ENCODE results near the gene CD86. TPM values are rescaled to one million over a fixed set of nuclear protein-coding genes. Genes with fewer than 3 reads are reported as not detected.

CD86 gene
- total RNA-seq, 1 experiment from 2014 or later: not detected

DNA sequence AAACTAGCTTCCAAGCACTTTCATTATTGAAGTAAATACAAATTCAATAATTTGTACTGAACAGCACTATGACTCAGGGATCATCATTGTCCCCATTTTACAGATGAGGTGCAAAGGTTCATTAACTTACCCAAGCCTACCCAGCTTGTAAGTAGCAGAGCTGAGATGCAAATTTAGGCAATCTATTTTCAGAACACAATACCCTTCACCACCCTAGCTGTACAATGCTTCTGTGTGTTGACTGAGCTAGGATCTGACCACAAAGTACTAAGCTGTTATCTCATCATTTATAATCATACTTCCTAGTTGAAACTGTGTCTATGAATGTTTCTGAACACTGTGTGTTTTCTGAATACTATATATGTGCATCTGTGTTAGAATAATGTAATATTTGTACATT, 29.9 kb upstream of the CD86 start:
- ChIA-PET POLR2A (no interaction called here), CTCF (no interaction called here), RAD21 (ENCODE audit: low non-redundant PET in 1 of 2, low total read pairs in 2 of 2, uncharacterized antibody in 2 of 2, unreplicated experiment in 2 of 2) (no interaction called here)
- Histone ChIP-seq H3K4me2 (ENCODE audit: low read length) (no peak overlapping the region), H2AFZ (ENCODE audit: low read depth, low read length, poor library complexity, severe bottlenecking) (no peak overlapping the region), H4K20me1 (ENCODE audit: insufficient read depth) (no peaks in the 10 kb centered on the region), H3K4me1 (ENCODE audit: control insufficient read depth in 1 of 2, insufficient read depth in 2 of 2, low read length in 2 of 2) (peaks cover 0 to 14% of the 10 kb centered on the region in 2 experiments; a peak in 2 of 4 replicates), H3K9me2 (ENCODE audit: insufficient read depth) (no peaks in the 10 kb centered on the region; the same call in 1 of the 2 replicates), H3K79me2 (ENCODE audit: insufficient read depth, low read length) (no peaks in the 10 kb centered on the region), H3K27me3 (ENCODE audit: insufficient read depth, low read length) (no peaks in the 10 kb centered on the region), H3K27ac (ENCODE audit: low read depth, low read length) (no peak overlapping the region), H3K9me3 (ENCODE audit: control insufficient read depth in 1 of 2, insufficient read depth in 1 of 2, low read depth in 1 of 2, low read length in 2 of 2) (no peaks in the 10 kb centered on the region), H3K9ac (ENCODE audit: low read length) (no peak overlapping the region), H3K4me3 (replicated peaks in 1 of 2; ENCODE audit: low read depth in 1 of 2, low read length in 2 of 2) (no peak overlapping the region), H3K36me3 (ENCODE audit: control insufficient read depth in 1 of 2, insufficient read depth in 2 of 2, low read length in 2 of 2) (no peaks in the 10 kb centered on the region)
- no peak for DNase-seq (ENCODE audit: low read depth, low spot score)
- TF ChIP-seq YY1 (IDR thresholded peaks at IDR 0.05; ENCODE audit: extremely low read depth, insufficient replicate concordance, low read depth, low read length) (no peak), CBX3 (IDR thresholded peaks at IDR 0.05; ENCODE audit: low read depth) (no peak), JUND (IDR thresholded peaks at IDR 0.05) (no peak)
- intact Hi-C loops (cut with micrococcal nuclease): no loop called here
- no TSS peak for BruUV-seq (replicated peaks)
- ATAC-seq: no peak

DNA sequence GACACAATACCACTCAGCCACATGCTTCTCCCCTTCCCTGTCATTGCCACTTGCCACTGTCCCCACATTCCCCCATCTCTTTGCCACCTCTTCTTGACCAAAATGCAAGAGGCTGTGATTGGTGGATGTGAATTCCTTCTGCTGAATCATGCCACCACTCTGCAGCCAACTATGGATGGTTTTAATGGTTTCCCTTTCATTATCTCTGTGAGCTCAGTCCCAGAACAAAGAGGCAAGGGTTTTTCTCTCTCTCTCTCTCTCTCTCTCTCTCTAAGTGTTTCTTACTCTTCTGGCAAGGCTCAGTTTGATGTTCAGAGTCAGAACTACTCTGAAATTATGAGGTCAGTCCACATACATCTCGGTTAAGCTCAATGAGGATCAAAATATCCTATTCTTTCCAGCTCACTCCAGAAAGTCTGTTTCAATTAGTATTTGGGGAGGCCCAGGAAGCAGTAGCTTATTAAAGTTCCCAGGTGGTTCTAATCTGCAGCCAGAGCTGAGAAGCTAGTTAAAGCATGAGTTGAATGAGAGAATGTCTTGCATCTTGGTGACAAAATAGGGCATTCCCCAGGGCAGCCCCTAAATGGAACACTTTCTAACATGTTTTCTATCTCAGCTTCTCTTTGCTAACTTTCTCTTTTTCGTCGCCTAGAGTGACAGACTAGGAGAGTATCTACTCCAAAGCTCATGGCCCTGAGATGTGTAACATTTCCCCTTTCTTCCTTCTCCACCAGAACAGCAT, 24.6 kb upstream of the CD86 start:
- no peaks in the 10 kb centered on the region for H3K4me1 ChIP-seq (ENCODE audit: control insufficient read depth in 1 of 2, insufficient read depth in 2 of 2, low read length in 2 of 2)
- no peak overlapping the region for H3K4me2 ChIP-seq (ENCODE audit: low read length)
- ChIA-PET POLR2A (interaction anchor here (1.2 kb wide), 1 partner anchor 9 kb away, joined by 3 read pairs; the partner anchor contains the start of gene ILDR1), CTCF (no interaction called here), RAD21 (ENCODE audit: low non-redundant PET in 1 of 2, low total read pairs in 2 of 2, uncharacterized antibody in 2 of 2, unreplicated experiment in 2 of 2) (no interaction called here)
- H3K36me3 ChIP-seq (ENCODE audit: control insufficient read depth in 1 of 2, insufficient read depth in 2 of 2, low read length in 2 of 2): no peaks in the 10 kb centered on the region
- intact Hi-C loops (cut with micrococcal nuclease): no loop called here
- no peak overlapping the region for H3K4me3 ChIP-seq (replicated peaks in 1 of 2; ENCODE audit: low read depth in 1 of 2, low read length in 2 of 2)
- no peaks in the 10 kb centered on the region for H4K20me1 ChIP-seq (ENCODE audit: insufficient read depth)
- peaks cover 3% of the 10 kb centered on the region for H3K9me2 ChIP-seq (ENCODE audit: insufficient read depth)
- no TSS peak for BruUV-seq (replicated peaks)
- no peaks in the 10 kb centered on the region for H3K9me3 ChIP-seq (ENCODE audit: control insufficient read depth in 1 of 2, insufficient read depth in 1 of 2, low read depth in 1 of 2, low read length in 2 of 2)
- no peak overlapping the region for H3K9ac ChIP-seq (ENCODE audit: low read length)
- DNase-seq (ENCODE audit: low read depth, low spot score): no peak
- no peaks in the 10 kb centered on the region for H3K27me3 ChIP-seq (ENCODE audit: insufficient read depth, low read length)
- no peak overlapping the region for H2AFZ ChIP-seq (ENCODE audit: low read depth, low read length, poor library complexity, severe bottlenecking)
- no peak for ATAC-seq
- no peaks in the 10 kb centered on the region for H3K79me2 ChIP-seq (ENCODE audit: insufficient read depth, low read length)
- H3K27ac ChIP-seq (ENCODE audit: low read depth, low read length): no peak overlapping the region
- TF ChIP-seq ZNF274 (IDR thresholded peaks at IDR 0.05; ENCODE audit: low read depth, low read length) (no peak), POLR2AphosphoS5 (IDR thresholded peaks at IDR 0.05; ENCODE audit: low read depth, low read length) (no peak), EGR1 (IDR thresholded peaks at IDR 0.05; ENCODE audit: low read depth) (no peak), TCF7L2 (IDR thresholded peaks at IDR 0.05; ENCODE audit: borderline replicate concordance, extremely low read depth, insufficient read depth, insufficient read length) (no peak), ELF1 (IDR thresholded peaks at IDR 0.05; ENCODE audit: borderline replicate concordance, low read depth) (no peak), JUND (IDR thresholded peaks at IDR 0.05) (no peak), SIN3A (IDR thresholded peaks at IDR 0.05; ENCODE audit: low read depth) (no peak), EZH2phosphoT487 (IDR thresholded peaks at IDR 0.05; ENCODE audit: borderline replicate concordance) (no peak), POLR2A (IDR thresholded peaks at IDR 0.05; ENCODE audit: borderline replicate concordance, extremely low read depth, insufficient read depth, insufficient read length) (no peak), YY1 (IDR thresholded peaks at IDR 0.05; ENCODE audit: extremely low read depth, insufficient replicate concordance, low read depth, low read length) (no peak), CBX3 (IDR thresholded peaks at IDR 0.05; ENCODE audit: low read depth) (no peak), FOSL1 (IDR thresholded peaks at IDR 0.05; ENCODE audit: low read depth) (no peak)
- TF ChIP-seq, protein P1, sequence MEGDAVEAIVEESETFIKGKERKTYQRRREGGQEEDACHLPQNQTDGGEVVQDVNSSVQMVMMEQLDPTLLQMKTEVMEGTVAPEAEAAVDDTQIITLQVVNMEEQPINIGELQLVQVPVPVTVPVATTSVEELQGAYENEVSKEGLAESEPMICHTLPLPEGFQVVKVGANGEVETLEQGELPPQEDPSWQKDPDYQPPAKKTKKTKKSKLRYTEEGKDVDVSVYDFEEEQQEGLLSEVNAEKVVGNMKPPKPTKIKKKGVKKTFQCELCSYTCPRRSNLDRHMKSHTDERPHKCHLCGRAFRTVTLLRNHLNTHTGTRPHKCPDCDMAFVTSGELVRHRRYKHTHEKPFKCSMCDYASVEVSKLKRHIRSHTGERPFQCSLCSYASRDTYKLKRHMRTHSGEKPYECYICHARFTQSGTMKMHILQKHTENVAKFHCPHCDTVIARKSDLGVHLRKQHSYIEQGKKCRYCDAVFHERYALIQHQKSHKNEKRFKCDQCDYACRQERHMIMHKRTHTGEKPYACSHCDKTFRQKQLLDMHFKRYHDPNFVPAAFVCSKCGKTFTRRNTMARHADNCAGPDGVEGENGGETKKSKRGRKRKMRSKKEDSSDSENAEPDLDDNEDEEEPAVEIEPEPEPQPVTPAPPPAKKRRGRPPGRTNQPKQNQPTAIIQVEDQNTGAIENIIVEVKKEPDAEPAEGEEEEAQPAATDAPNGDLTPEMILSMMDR (IDR thresholded peaks at IDR 0.05 in 2 of 3, conservative IDR thresholded peaks at IDR 0.05 in 1 of 3; ENCODE audit: borderline replicate concordance in 1 of 3, insufficient read depth in 1 of 3, low read depth in 2 of 3, low read length in 2 of 3): no peak
- TF ChIP-seq, protein P2, sequence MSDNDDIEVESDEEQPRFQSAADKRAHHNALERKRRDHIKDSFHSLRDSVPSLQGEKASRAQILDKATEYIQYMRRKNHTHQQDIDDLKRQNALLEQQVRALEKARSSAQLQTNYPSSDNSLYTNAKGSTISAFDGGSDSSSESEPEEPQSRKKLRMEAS (IDR thresholded peaks at IDR 0.05): no peak

All from HCT116 (cell line).